Hematopoietic multipotent progenitor cell (in vitro differentiated cells): Measurements from ENCODE around the gene PLCG1. TPM values are rescaled to one million over a fixed set of nuclear protein-coding genes. Genes with fewer than 3 reads are reported as not detected.

Source experiments
- DNase-seq, 3 donors: peaks; one replicate each; pipeline ENCODE4 v3.0.0-alpha.2; 2011 to 2015; ENCODE audit warnings: low read depth in 2 of 3, low spot score in 2 of 3
- total RNA-seq: library from RNA; depleted of rRNA; stranded (reverse); fragments of >200 nt; gene quantifications from one replicate; pipeline ENCODE4 v1.2.3, GENCODE V29; 2012

PLCG1 gene
- total RNA-seq, 1 donor: 16.4 TPM

GRCh38 chr20:41202426-41202825 lies 65.1 kb downstream of the PLCG1 start:
- no peak for DNase-seq

GRCh38 chr20:41203660-41204059 lies 66.3 kb downstream of the PLCG1 start:
- DNase-seq: no peak

GRCh38 chr20:41204304-41205265 lies 67.2 kb downstream of the PLCG1 start:
- DNase-seq: no peak

GRCh38 chr20:41205313-41205712 lies 68.0 kb downstream of the PLCG1 start:
- no peak for DNase-seq

GRCh38 chr20:41213150-41213820 lies 75.9 kb downstream of the PLCG1 start:
- DNase-seq: no peak

- DNase-seq: no peak
These were observed 76.9 kb downstream of the PLCG1 start for GRCh38 chr20:41214202-41214601.

GRCh38 chr20:41214666-41215065 lies 77.3 kb downstream of the PLCG1 start:
- DNase-seq: no peak

- no peak for DNase-seq
These were observed 80.1 kb downstream of the PLCG1 start for GRCh38 chr20:41217422-41217821.

- DNase-seq: no peak
These were observed 81.1 kb downstream of the PLCG1 start for GRCh38 chr20:41218466-41218865.

GRCh38 chr20:41219824-41220223 lies 82.5 kb downstream of the PLCG1 start:
- DNase-seq: no peak

GRCh38 chr20:41221614-41222218 lies 84.4 kb downstream of the PLCG1 start:
- DNase-seq: no peak

- no peak for DNase-seq
These were observed 85.0 kb downstream of the PLCG1 start for GRCh38 chr20:41222296-41222695.

GRCh38 chr20:41222703-41223102 lies 85.4 kb downstream of the PLCG1 start:
- DNase-seq: no peak

- no peak for DNase-seq
These were observed 85.8 kb downstream of the PLCG1 start for GRCh38 chr20:41223112-41223511.

- peak in 1 of 3 donors; percentile 9 for DNase-seq
These were observed 86.9 kb downstream of the PLCG1 start for GRCh38 chr20:41224281-41224680.

GRCh38 chr20:41225091-41225490 lies 87.7 kb downstream of the PLCG1 start:
- DNase-seq: peak in 1 of 3 donors; percentile 56

GRCh38 chr20:41226426-41226825 lies 89.1 kb downstream of the PLCG1 start:
- no peak for DNase-seq
